ENCODE data around the gene ZPBP2. TPM values are rescaled to one million over a fixed set of nuclear protein-coding genes. Genes with fewer than 3 reads are reported as not detected.

ZPBP2 gene
- total and polyA plus RNA-seq, 2 of the 13 experiments (the other 11 are each of a cell fraction or from before 2014, with no cell fraction given) = not detected

- TF ChIP-seq ZKSCAN8 (CRISPR knock-in tag; IDR thresholded peaks at IDR 0.05; ENCODE audit: borderline replicate concordance) (peak; percentile 97; the same call in 1 of the 2 replicates), ZNF574 (CRISPR knock-in tag; IDR thresholded peaks at IDR 0.05) (peak; percentile 84), POGZ (CRISPR knock-in tag; IDR thresholded peaks at IDR 0.05) (peak; percentile 81), ZNF766 (CRISPR knock-in tag; IDR thresholded peaks at IDR 0.05; ENCODE audit: borderline replicate concordance) (peak; percentile 99; the same call in 1 of the 2 replicates), REST (IDR thresholded peaks at IDR 0.05; ENCODE audit: borderline replicate concordance in 1 of 2, low read depth in 1 of 2, low read length in 2 of 2) (peak in 1 of 2 experiments; percentile 56; a peak in 1 of 4 replicates), ZNF318 (CRISPR knock-in tag; IDR thresholded peaks at IDR 0.05) (peak; percentile 97), KLF12 (CRISPR knock-in tag; IDR thresholded peaks at IDR 0.05; ENCODE audit: borderline replicate concordance) (peak; percentile 91), ZNF260 (CRISPR knock-in tag; IDR thresholded peaks at IDR 0.05; ENCODE audit: borderline replicate concordance, low read depth) (0 out of 2 replicates have a peak, but pooled peaks have one; percentile 22), SRY (CRISPR knock-in tag; IDR thresholded peaks at IDR 0.05) (peak; percentile 17)
- TF ChIP-seq, protein P1, sequence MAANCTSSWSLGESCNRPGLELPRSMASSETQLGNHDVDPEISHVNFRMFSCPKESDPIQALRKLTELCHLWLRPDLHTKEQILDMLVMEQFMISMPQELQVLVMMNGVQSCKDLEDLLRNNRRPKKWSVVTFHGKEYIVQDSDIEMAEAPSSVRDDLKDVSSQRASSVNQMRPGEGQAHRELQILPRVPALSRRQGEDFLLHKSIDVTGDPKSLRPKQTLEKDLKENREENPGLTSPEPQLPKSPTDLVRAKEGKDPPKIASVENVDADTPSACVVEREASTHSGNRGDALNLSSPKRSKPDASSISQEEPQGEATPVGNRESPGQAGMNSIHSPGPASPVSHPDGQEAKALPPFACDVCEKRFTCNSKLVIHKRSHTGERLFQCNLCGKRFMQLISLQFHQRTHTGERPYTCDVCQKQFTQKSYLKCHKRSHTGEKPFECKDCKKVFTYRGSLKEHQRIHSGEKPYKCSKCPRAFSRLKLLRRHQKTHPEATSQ (CRISPR knock-in tag; IDR thresholded peaks at IDR 0.05; ENCODE audit: borderline replicate concordance) = 0 out of 2 replicates have a peak, but pooled peaks have one; percentile 27
Observed at GRCh38 chr17:39923836-39924690, 56.1 kb downstream of the ZPBP2 start (continued).
